ENCODE results near the gene SNRNP27. TPM values are rescaled to one million over a fixed set of nuclear protein-coding genes. Genes with fewer than 3 reads are reported as not detected.

Gene SNRNP27
- total RNA-seq, 1 donor from 2014 or later, result 47.2 TPM

DNA sequence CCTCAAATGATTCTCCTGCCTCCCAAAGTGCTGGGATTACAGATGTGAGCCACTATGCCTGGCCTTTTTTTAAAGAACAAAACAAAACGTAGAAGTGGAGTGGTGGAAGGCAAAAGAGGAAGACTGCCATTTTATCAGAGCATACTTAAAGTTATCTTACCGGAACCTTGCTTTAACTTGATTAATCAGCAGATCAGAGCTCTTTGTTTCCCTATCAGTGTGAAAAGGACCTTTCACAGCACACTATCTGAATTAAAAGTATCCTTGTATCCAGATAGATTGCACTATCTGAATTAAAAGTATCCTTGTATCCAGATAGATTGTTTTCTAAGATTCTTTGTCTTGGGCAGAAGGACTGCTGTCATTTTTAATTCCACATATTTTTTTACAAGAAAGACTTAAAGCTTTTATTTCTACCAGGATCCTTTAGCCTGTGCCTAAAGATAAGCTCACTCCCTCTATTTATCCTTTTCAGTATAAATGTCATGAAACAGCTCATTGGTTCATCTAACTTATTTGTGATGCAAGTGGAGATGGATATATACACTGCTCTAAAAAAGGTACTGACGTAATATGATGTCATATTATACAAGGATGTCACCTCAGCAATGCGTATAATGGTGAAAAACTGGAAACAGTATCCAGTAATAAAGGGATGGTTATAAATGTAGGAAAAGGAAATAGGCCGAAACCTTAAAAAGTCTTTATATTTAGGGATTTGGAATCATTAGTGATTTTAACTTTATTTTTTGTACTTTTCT, 46.5 kb upstream of the SNRNP27 start:
- TF ChIP-seq, protein P1, sequence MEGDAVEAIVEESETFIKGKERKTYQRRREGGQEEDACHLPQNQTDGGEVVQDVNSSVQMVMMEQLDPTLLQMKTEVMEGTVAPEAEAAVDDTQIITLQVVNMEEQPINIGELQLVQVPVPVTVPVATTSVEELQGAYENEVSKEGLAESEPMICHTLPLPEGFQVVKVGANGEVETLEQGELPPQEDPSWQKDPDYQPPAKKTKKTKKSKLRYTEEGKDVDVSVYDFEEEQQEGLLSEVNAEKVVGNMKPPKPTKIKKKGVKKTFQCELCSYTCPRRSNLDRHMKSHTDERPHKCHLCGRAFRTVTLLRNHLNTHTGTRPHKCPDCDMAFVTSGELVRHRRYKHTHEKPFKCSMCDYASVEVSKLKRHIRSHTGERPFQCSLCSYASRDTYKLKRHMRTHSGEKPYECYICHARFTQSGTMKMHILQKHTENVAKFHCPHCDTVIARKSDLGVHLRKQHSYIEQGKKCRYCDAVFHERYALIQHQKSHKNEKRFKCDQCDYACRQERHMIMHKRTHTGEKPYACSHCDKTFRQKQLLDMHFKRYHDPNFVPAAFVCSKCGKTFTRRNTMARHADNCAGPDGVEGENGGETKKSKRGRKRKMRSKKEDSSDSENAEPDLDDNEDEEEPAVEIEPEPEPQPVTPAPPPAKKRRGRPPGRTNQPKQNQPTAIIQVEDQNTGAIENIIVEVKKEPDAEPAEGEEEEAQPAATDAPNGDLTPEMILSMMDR (IDR thresholded peaks at IDR 0.05; ENCODE audit: unreplicated experiment), result no peak
- Mint-ChIP-seq H3K4me3 (ENCODE audit: low read depth) (no peak overlapping the region), H3K36me3 (ENCODE audit: insufficient read depth) (peaks cover 21% of the 10 kb centered on the region), H3K27ac (no peak overlapping the region), H3K9me3 (ENCODE audit: low read depth) (no peaks in the 10 kb centered on the region), H3K4me1 (ENCODE audit: low read depth) (no peaks in the 10 kb centered on the region), H3K27me3 (no peaks in the 10 kb centered on the region)
- DNase-seq (ENCODE audit: low spot score, unreplicated experiment), result no peak

DNA sequence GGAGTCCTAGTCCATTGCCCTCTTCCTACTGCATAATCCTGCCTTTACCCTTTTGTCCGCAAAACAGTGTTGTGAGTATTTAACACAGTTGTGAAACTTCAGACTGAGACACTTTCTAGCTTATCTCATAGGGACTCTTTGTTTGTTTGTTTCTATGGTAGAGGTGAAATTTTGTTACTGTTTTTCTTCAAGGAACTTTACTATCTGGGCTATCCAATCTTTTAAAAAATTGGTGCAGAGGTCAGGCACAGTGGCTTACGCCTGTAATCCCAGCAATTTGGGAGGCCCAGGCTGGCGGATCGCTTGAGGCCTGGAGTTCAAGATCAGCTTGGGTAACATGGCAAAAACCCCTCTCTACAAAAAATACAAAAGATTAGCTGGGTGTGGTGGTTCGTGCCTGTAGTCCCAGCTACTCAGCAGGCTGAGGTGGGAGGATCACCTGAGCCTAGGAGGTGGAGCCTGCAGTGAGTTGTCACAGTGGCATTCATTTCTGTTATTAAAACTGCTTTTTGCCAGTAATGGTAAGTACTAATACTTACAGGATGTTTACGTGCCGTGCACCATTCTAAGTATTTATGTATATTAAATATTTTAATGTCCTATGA, 45.5 kb upstream of the SNRNP27 start:
- Mint-ChIP-seq H3K27me3 (no peaks in the 10 kb centered on the region), H3K27ac (peak overlapping the region; percentile 79), H3K36me3 (ENCODE audit: insufficient read depth) (peaks cover 21% of the 10 kb centered on the region), H3K4me1 (ENCODE audit: low read depth) (no peaks in the 10 kb centered on the region), H3K9me3 (ENCODE audit: low read depth) (no peaks in the 10 kb centered on the region), H3K4me3 (ENCODE audit: low read depth) (no peak overlapping the region)
- no peak for DNase-seq (ENCODE audit: low spot score, unreplicated experiment)
- TF ChIP-seq, protein P1 (IDR thresholded peaks at IDR 0.05; ENCODE audit: unreplicated experiment), result no peak

DNA sequence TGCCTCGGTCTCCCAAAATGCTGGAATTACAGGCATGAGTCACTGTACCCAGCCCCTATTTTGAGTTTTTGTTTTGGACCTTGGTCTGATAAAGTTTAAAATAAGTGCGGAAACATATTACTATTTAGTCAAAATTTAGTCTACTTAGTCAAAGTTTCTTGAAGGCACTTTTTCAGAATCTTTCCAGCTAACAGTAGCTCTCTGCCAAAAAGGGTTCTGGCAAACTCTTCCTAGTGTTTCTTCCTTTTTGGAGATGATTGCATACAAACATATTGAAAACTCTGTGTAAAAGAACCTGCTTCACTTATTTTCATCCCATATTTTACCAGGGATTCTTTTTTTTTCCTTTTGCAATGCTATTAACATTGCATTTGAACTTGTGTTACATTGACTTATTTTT, 35.5 kb upstream of the SNRNP27 start:
- TF ChIP-seq, protein P1 (IDR thresholded peaks at IDR 0.05; ENCODE audit: unreplicated experiment), result no peak
- H3K36me3 Mint-ChIP-seq (ENCODE audit: insufficient read depth), result peaks cover 4% of the 10 kb centered on the region
- no peaks in the 10 kb centered on the region for H3K27me3 Mint-ChIP-seq

DNA sequence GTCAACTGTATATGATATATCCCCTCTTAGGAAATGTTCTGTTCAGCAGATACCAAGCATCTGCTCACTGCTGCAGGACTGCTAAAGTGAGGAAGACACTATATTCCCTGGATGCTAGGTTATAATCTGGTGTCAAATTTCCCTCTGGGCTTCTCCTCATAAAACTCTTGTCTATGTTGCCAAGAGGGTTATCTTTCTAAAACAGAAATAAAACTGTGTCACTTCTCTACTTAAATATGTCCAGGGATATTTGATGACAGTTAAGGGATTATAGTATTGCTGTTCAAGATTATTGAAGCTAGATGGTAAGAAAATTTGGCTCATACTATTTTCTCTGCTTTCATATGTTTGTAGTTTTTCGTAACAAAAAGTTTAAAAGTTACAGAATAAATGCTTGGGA, 30.5 kb upstream of the SNRNP27 start:
- Mint-ChIP-seq H3K4me3 (ENCODE audit: low read depth) (no peak overlapping the region), H3K27ac (no peak overlapping the region), H3K4me1 (ENCODE audit: low read depth) (no peaks in the 10 kb centered on the region), H3K36me3 (ENCODE audit: insufficient read depth) (peaks cover 16% of the 10 kb centered on the region), H3K27me3 (no peaks in the 10 kb centered on the region), H3K9me3 (ENCODE audit: low read depth) (no peaks in the 10 kb centered on the region)
- TF ChIP-seq, protein P1 (IDR thresholded peaks at IDR 0.05; ENCODE audit: unreplicated experiment), result no peak
- DNase-seq (ENCODE audit: low spot score, unreplicated experiment), result no peak

More for the DNA sequence above, 35.5 kb upstream of the SNRNP27 start:
- Mint-ChIP-seq H3K27ac (no peak overlapping the region), H3K4me1 (ENCODE audit: low read depth) (no peaks in the 10 kb centered on the region), H3K4me3 (ENCODE audit: low read depth) (no peak overlapping the region), H3K9me3 (ENCODE audit: low read depth) (no peaks in the 10 kb centered on the region)
- DNase-seq (ENCODE audit: low spot score, unreplicated experiment), result no peak

DNA sequence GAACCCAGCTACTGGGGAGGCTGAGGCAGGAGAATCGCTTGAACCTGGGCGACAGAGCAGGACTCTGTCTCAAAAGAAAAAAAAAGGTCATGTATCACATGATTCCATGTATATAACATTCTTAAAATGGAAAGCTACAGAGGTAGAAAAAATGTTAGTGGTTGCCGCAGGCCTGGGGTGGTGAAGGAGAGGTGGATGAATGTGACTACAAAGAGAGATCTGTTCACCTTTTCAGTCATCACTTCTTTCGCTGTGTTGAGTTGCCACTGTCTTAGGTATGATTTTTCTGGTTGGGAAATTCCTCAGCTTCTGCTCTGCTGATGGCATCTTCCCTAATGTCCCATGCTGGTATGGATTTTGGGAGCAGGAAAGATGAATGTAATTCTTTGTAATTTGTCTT, 5.3 kb upstream of the SNRNP27 start:
- no peaks in the 10 kb centered on the region for H3K36me3 Mint-ChIP-seq (ENCODE audit: insufficient read depth)
- no peak for DNase-seq (ENCODE audit: low spot score, unreplicated experiment)
- no peak overlapping the region for H3K27ac Mint-ChIP-seq
- no peak overlapping the region for H3K4me3 Mint-ChIP-seq (ENCODE audit: low read depth)
- H3K27me3 Mint-ChIP-seq, result no peaks in the 10 kb centered on the region
- no peaks in the 10 kb centered on the region for H3K4me1 Mint-ChIP-seq (ENCODE audit: low read depth)
- H3K9me3 Mint-ChIP-seq (ENCODE audit: low read depth), result peaks cover 6% of the 10 kb centered on the region
- TF ChIP-seq, protein P1 (IDR thresholded peaks at IDR 0.05; ENCODE audit: unreplicated experiment), result no peak
